A673 (cell line): ENCODE data around the gene SNX2.

Experiments used
- CTCF ChIP-seq: fragments of 300-800, 200-600 bp; sonication (generic); conservative IDR thresholded peaks from 2 replicates; pipeline ENCODE4 v1.5.1; 2017; ENCODE audit warnings: low read depth, mild to moderate bottlenecking, antibody characterized with exemption, low read length, moderate library complexity, mixed read lengths
- EZH2 ChIP-seq: fragments of 200-600 bp; sonication (generic); IDR thresholded peaks from 2 replicates; pipeline ENCODE4 v1.6.1; 2017; ENCODE audit warnings: borderline replicate concordance, low read depth, mild to moderate bottlenecking, mixed read lengths, antibody characterized with exemption, low read length; ENCODE audit not compliant: poor library complexity, severe bottlenecking

- TF ChIP-seq CTCF = no peak
- TF ChIP-seq EZH2 = no peak
Observed at GRCh38 chr5:122864400-122864799, 89.5 kb downstream of the SNX2 start.
